ENCODE data around the gene SDK1.

DNA sequence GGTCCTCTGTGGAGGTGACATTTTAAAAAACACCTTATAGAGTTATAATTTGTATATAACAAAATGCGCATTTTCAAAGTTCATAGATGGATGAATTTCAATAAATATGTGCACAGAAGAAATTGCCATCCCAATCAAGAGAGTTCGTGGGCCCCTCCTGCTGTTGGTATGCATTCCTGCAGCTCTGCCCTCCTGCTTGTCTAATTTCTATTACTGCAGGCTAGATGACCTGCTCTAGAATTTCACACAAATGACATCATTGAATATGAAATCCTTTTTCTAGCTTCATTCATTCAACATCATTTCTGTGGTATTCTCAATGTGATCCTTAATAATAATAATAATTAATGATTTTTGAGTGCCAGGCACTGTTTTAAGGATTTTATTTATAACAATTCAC lies 348.2 kb downstream of the SDK1 start:
- TF ChIP-seq, protein P1, sequence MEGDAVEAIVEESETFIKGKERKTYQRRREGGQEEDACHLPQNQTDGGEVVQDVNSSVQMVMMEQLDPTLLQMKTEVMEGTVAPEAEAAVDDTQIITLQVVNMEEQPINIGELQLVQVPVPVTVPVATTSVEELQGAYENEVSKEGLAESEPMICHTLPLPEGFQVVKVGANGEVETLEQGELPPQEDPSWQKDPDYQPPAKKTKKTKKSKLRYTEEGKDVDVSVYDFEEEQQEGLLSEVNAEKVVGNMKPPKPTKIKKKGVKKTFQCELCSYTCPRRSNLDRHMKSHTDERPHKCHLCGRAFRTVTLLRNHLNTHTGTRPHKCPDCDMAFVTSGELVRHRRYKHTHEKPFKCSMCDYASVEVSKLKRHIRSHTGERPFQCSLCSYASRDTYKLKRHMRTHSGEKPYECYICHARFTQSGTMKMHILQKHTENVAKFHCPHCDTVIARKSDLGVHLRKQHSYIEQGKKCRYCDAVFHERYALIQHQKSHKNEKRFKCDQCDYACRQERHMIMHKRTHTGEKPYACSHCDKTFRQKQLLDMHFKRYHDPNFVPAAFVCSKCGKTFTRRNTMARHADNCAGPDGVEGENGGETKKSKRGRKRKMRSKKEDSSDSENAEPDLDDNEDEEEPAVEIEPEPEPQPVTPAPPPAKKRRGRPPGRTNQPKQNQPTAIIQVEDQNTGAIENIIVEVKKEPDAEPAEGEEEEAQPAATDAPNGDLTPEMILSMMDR (IDR thresholded peaks at IDR 0.05; ENCODE audit: control extremely low read depth in 1 of 3, insufficient read depth in 1 of 3, low read depth in 1 of 3, low read length in 3 of 3): 0 out of 4 replicates have a peak, but pooled peaks of 1 of the 3 experiments have one; percentile 2
- no peak for TF ChIP-seq ZNF274 (IDR thresholded peaks at IDR 0.05; ENCODE audit: borderline replicate concordance, extremely low read depth, low read length)
- TF ChIP-seq CEBPB (IDR thresholded peaks at IDR 0.05; ENCODE audit: low read depth, low read length): no peak
- TF ChIP-seq, protein P2, sequence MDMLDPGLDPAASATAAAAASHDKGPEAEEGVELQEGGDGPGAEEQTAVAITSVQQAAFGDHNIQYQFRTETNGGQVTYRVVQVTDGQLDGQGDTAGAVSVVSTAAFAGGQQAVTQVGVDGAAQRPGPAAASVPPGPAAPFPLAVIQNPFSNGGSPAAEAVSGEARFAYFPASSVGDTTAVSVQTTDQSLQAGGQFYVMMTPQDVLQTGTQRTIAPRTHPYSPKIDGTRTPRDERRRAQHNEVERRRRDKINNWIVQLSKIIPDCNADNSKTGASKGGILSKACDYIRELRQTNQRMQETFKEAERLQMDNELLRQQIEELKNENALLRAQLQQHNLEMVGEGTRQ (IDR thresholded peaks at IDR 0.05; ENCODE audit: low read length): no peak
- no peak for TF ChIP-seq CREB1 (IDR thresholded peaks at IDR 0.05)
- TF ChIP-seq SUZ12 (IDR thresholded peaks at IDR 0.05; ENCODE audit: low read length): no peak
- no peak for TF ChIP-seq SIN3A (conservative IDR thresholded peaks at IDR 0.05 in 1 of 2, IDR thresholded peaks at IDR 0.05 in 1 of 2; ENCODE audit: low read depth in 1 of 2, low read length in 2 of 2)
- no peak for TF ChIP-seq POLR2A (IDR thresholded peaks at IDR 0.05; ENCODE audit: control extremely low read depth in 1 of 2, low read depth in 2 of 2, low read length in 2 of 2)
- TF ChIP-seq YY1 (IDR thresholded peaks at IDR 0.05; ENCODE audit: low read depth, low read length): no peak
- TF ChIP-seq TEAD4 (IDR thresholded peaks at IDR 0.05; ENCODE audit: low read depth, low read length): no peak
- no peak for TF ChIP-seq TAF1 (IDR thresholded peaks at IDR 0.05; ENCODE audit: low read depth, low read length)
- no peak for TF ChIP-seq EZH2 (IDR thresholded peaks at IDR 0.05; ENCODE audit: low read depth, low read length, severe bottlenecking)
- TF ChIP-seq RAD21 (IDR thresholded peaks at IDR 0.05 in 1 of 2, conservative IDR thresholded peaks at IDR 0.05 in 1 of 2; ENCODE audit: low read depth in 2 of 2, low read length in 2 of 2): peak; percentile 18 to 24; a peak in 3 of 4 replicates
- no peak for TF ChIP-seq POLR2AphosphoS5 (IDR thresholded peaks at IDR 0.05; ENCODE audit: low read depth, low read length)
